GM21367 (cell line): ENCODE measurements around the gene CRACR2A.

Experiments used
- ATAC-seq: cut with Tn5 transposase; IDR thresholded peaks from one replicate; pipeline ENCODE4 v1.9.1; 2021; ENCODE audit not compliant: unreplicated experiment

Gene CRACR2A

GRCh38 chr12:3571323-3571722 is 181.6 kb downstream of the CRACR2A start:
- no peak for ATAC-seq

GRCh38 chr12:3568695-3569094 is 184.2 kb downstream of the CRACR2A start:
- no peak for ATAC-seq

DNA sequence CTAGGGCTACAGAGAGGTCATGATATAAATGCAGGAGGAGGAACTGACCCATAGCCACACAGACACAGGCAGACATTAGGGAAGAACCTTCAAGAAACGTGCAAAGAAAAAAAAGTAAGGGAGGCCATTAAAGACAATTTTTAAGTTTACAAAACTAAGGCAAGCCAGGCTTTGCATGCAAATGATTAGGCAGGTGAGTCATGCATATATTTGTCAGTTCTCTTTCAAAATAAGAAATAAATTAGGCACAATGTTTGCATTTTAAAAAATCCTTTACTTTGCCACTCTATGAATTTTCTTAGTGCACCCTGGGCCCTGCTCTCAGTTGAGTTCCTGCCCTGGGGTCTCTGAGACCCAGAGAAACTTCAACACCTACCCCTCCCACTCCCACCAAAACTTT is 186.9 kb downstream of the CRACR2A start:
- ATAC-seq = no peak
